ENCODE measurements around the gene XKR3. TPM values are rescaled to one million over a fixed set of nuclear protein-coding genes. Genes with fewer than 3 reads are reported as not detected.

Gene XKR3
- total RNA-seq, 1 donor from 2014 or later = not detected

GRCh38 chr22:16834971-16835370, 9.8 kb upstream of the XKR3 start:
- H3K27me3 Mint-ChIP-seq (ENCODE audit: unreplicated experiment) = no peaks in the 10 kb centered on the region
- H3K4me3 Mint-ChIP-seq (ENCODE audit: unreplicated experiment) = no peak overlapping the region
- H3K9me3 Mint-ChIP-seq (ENCODE audit: unreplicated experiment) = peaks cover 1% of the 10 kb centered on the region
- no peak for TF ChIP-seq CTCF (IDR thresholded peaks at IDR 0.05; ENCODE audit: unreplicated experiment)
- no peaks in the 10 kb centered on the region for H3K4me1 Mint-ChIP-seq (ENCODE audit: unreplicated experiment)
- no peaks in the 10 kb centered on the region for H3K36me3 Mint-ChIP-seq (ENCODE audit: low read depth, unreplicated experiment)
- H3K27ac Mint-ChIP-seq (ENCODE audit: unreplicated experiment) = no peak overlapping the region
- DNase-seq (ENCODE audit: low spot score) = no peak

- Mint-ChIP-seq H3K36me3 (ENCODE audit: low read depth, unreplicated experiment) (no peaks in the 10 kb centered on the region), H3K4me3 (ENCODE audit: unreplicated experiment) (no peak overlapping the region), H3K27ac (ENCODE audit: unreplicated experiment) (no peak overlapping the region), H3K4me1 (ENCODE audit: unreplicated experiment) (no peaks in the 10 kb centered on the region), H3K27me3 (ENCODE audit: unreplicated experiment) (no peaks in the 10 kb centered on the region), H3K9me3 (ENCODE audit: unreplicated experiment) (peaks cover 7% of the 10 kb centered on the region)
- DNase-seq (ENCODE audit: low spot score) = no peak
- no peak for TF ChIP-seq CTCF (IDR thresholded peaks at IDR 0.05; ENCODE audit: unreplicated experiment)
Measured at GRCh38 chr22:16831257-16831656, 6.0 kb upstream of the XKR3 start.

DNA sequence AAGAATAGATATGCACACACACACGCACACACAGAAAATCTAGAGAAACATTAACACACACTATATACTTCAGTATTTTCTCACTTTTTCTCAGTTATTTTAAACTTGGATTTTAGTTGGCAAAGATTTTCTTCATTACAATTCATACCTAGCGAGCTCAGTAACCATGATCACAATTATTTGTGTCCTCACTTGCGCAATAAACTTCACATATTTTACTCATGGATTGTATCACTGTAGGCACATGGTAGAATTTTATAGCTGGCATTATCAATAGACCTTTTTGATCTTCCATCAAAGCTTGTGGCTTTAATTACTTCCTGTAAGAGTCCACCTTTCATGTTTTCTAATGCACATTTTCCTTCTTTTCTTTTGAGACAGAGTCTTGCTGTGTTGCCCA, 4.8 kb upstream of the XKR3 start:
- Mint-ChIP-seq H3K36me3 (ENCODE audit: low read depth, unreplicated experiment) (no peaks in the 10 kb centered on the region), H3K9me3 (ENCODE audit: unreplicated experiment) (peaks cover 7% of the 10 kb centered on the region), H3K4me3 (ENCODE audit: unreplicated experiment) (no peak overlapping the region), H3K4me1 (ENCODE audit: unreplicated experiment) (no peaks in the 10 kb centered on the region), H3K27me3 (ENCODE audit: unreplicated experiment) (no peaks in the 10 kb centered on the region), H3K27ac (ENCODE audit: unreplicated experiment) (no peak overlapping the region)
- no peak for TF ChIP-seq CTCF (IDR thresholded peaks at IDR 0.05; ENCODE audit: unreplicated experiment)
- DNase-seq (ENCODE audit: low spot score) = no peak

DNA sequence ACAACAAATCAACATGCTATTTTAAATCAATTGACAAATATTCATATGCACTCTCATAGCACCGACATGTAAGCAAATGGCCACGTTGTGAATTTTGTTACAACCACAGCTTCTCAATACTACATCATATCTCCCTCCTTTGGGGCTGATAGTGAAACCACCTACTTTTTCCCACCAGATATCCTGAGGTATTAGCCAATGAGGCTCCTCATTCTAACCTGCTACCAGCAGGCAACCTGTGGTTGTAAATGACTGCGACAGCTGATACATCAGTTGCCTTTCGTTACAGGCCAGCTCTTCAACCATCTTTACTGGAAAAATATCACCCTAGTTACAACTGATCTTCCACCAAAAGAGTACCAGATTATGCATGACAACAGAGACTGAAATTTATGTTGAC, 3.7 kb upstream of the XKR3 start:
- H3K27ac Mint-ChIP-seq (ENCODE audit: unreplicated experiment) = no peak overlapping the region
- DNase-seq (ENCODE audit: low spot score) = no peak
- H3K36me3 Mint-ChIP-seq (ENCODE audit: low read depth, unreplicated experiment) = no peaks in the 10 kb centered on the region
- H3K4me3 Mint-ChIP-seq (ENCODE audit: unreplicated experiment) = no peak overlapping the region
- H3K27me3 Mint-ChIP-seq (ENCODE audit: unreplicated experiment) = no peaks in the 10 kb centered on the region
- TF ChIP-seq CTCF (IDR thresholded peaks at IDR 0.05; ENCODE audit: unreplicated experiment) = no peak
- H3K9me3 Mint-ChIP-seq (ENCODE audit: unreplicated experiment) = peaks cover 7% of the 10 kb centered on the region
- H3K4me1 Mint-ChIP-seq (ENCODE audit: unreplicated experiment) = no peaks in the 10 kb centered on the region

DNA sequence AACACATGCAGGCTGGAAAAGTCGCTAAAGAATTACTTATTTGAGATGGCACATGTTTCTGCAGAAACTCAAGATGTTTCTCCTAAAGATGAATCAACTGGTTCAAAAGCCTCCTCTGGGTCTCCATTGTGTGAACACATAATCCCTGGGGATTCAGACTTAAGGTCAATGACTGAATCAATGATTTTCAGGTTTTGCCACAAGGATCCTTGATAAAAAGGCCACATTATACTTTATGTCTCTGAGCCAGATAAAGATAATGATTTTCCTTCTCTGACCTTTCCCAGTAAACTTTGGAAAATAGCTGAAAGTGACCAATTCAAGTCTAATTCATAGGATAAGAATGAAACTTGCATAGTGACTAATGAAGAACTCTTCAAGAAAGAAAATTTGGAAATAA, 2.3 kb upstream of the XKR3 start:
- DNase-seq (ENCODE audit: low spot score) = no peak
- no peaks in the 10 kb centered on the region for H3K36me3 Mint-ChIP-seq (ENCODE audit: low read depth, unreplicated experiment)
- H3K9me3 Mint-ChIP-seq (ENCODE audit: unreplicated experiment) = peaks cover 7% of the 10 kb centered on the region
- no peak for TF ChIP-seq CTCF (IDR thresholded peaks at IDR 0.05; ENCODE audit: unreplicated experiment)
- no peak overlapping the region for H3K27ac Mint-ChIP-seq (ENCODE audit: unreplicated experiment)
- no peaks in the 10 kb centered on the region for H3K4me1 Mint-ChIP-seq (ENCODE audit: unreplicated experiment)
- H3K27me3 Mint-ChIP-seq (ENCODE audit: unreplicated experiment) = no peaks in the 10 kb centered on the region
- no peak overlapping the region for H3K4me3 Mint-ChIP-seq (ENCODE audit: unreplicated experiment)

Measured in endothelial cell (in vitro differentiated cells).